Trophoblast cell (in vitro differentiated cells and primary cell): ENCODE data around the gene SYNE2.

Experiments
- DNase-seq, 2 donors: peaks; one replicate each; pipeline ENCODE4 v3.0.0-alpha.2; 2016
- H2AFZ ChIP-seq: 2 replicates; pipeline ENCODE4 v1.6.1; 2013; ENCODE audit warnings: low read length, moderate library complexity, mild to moderate bottlenecking; ENCODE audit not compliant: insufficient read depth, poor library complexity
- H2AK5ac ChIP-seq: 2 replicates; pipeline ENCODE4 v1.6.1; 2013; ENCODE audit warnings: mild to moderate bottlenecking, low read length
- H2BK120ac ChIP-seq: 2 replicates; pipeline ENCODE4 v1.6.1; 2013; ENCODE audit warnings: low read length, mild to moderate bottlenecking, moderate library complexity; ENCODE audit not compliant: insufficient read depth, poor library complexity
- H2BK12ac ChIP-seq: 2 replicates; pipeline ENCODE4 v1.6.1; 2013; ENCODE audit warnings: mild to moderate bottlenecking, low read length, moderate library complexity
- H2BK5ac ChIP-seq: 2 replicates; pipeline ENCODE4 v1.6.1; 2013; ENCODE audit warnings: low read length, low read depth, moderate library complexity, mild to moderate bottlenecking; ENCODE audit not compliant: poor library complexity
- H3K14ac ChIP-seq: 2 replicates; pipeline ENCODE4 v1.6.1; 2013; ENCODE audit warnings: mild to moderate bottlenecking, low read length
- H3K18ac ChIP-seq: 2 replicates; pipeline ENCODE4 v1.6.1; 2013; ENCODE audit warnings: mild to moderate bottlenecking, low read length
- H3K23ac ChIP-seq: 2 replicates; pipeline ENCODE4 v1.6.1; 2013; ENCODE audit warnings: low read length
- H3K27ac ChIP-seq: 2 replicates; pipeline ENCODE4 v1.5.1; 2013; ENCODE audit warnings: low read depth, mild to moderate bottlenecking, inconsistent platforms, low read length, moderate library complexity
- H3K27me3 ChIP-seq: 2 replicates; pipeline ENCODE4 v1.6.1; 2013; ENCODE audit warnings: inconsistent platforms, mild to moderate bottlenecking, low read length, moderate library complexity; ENCODE audit not compliant: insufficient read depth
- H3K36me3 ChIP-seq, 2 experiments: 1 replicate in 1 of 2; 2 replicates in 1 of 2; pipeline ENCODE4 v1.6.1; 2013; ENCODE audit warnings: low read length in 2 of 2, mild to moderate bottlenecking in 2 of 2, moderate library complexity in 1 of 2; ENCODE audit not compliant: insufficient read depth in 2 of 2, control insufficient read depth in 1 of 2
- H3K4ac ChIP-seq: 2 replicates; pipeline ENCODE4 v1.6.1; 2013; ENCODE audit warnings: low read depth, mild to moderate bottlenecking, low read length, moderate library complexity
- H3K4me1 ChIP-seq, 2 experiments: 1 replicate in 1 of 2; 2 replicates in 1 of 2; pipeline ENCODE4 v1.6.1; 2013; ENCODE audit warnings: low read length in 2 of 2, mild to moderate bottlenecking in 2 of 2, moderate library complexity in 1 of 2; ENCODE audit not compliant: insufficient read depth in 2 of 2, control insufficient read depth in 1 of 2
- H3K4me2 ChIP-seq: 2 replicates; pipeline ENCODE4 v1.6.1; 2013; ENCODE audit warnings: inconsistent platforms, mild to moderate bottlenecking, low read length, moderate library complexity
- H3K4me3 ChIP-seq: 2 replicates; pipeline ENCODE4 v1.5.1; 2013; ENCODE audit warnings: mild to moderate bottlenecking, low read depth, low read length, inconsistent platforms
- H3K79me1 ChIP-seq: one replicate; pipeline ENCODE4 v1.6.1; 2013; ENCODE audit warnings: low read length
- H3K79me2 ChIP-seq: 2 replicates; pipeline ENCODE4 v1.6.1; 2013; ENCODE audit warnings: low read length, mild to moderate bottlenecking; ENCODE audit not compliant: control insufficient read depth, insufficient read depth, poor library complexity
- H3K9ac ChIP-seq: 2 replicates; pipeline ENCODE4 v1.6.1; 2013; ENCODE audit warnings: mild to moderate bottlenecking, low read length
- H3K9me3 ChIP-seq: 2 replicates; pipeline ENCODE4 v1.6.1; 2013; ENCODE audit warnings: low read depth, mild to moderate bottlenecking, control low read depth, inconsistent platforms, low read length; ENCODE audit not compliant: insufficient read depth
- H4K12ac ChIP-seq: 2 replicates; pipeline ENCODE4 v1.6.1; 2013; ENCODE audit warnings: low read depth, mild to moderate bottlenecking, low read length, moderate library complexity
- H4K8ac ChIP-seq: 2 replicates; pipeline ENCODE4 v1.6.1; 2013; ENCODE audit warnings: low read depth, mild to moderate bottlenecking, low read length, moderate library complexity
- H4K91ac ChIP-seq: one replicate; pipeline ENCODE4 v1.6.1; 2013; ENCODE audit warnings: low read depth, mild to moderate bottlenecking, low read length, moderate library complexity
- WGBS: extraction: QIAGEN DNeasy Blood & Tissue Kit; methylation state at CpG from one replicate; pipeline ENCODE4 v1.1.7; 2013; ENCODE audit warnings: missing lambda C conversion rate; ENCODE audit not compliant: insufficient read length, insufficient coverage; ENCODE audit errors: extremely low coverage; 5-methylcytosine and 5-hydroxymethylcytosine counted together

Gene SYNE2

DNA sequence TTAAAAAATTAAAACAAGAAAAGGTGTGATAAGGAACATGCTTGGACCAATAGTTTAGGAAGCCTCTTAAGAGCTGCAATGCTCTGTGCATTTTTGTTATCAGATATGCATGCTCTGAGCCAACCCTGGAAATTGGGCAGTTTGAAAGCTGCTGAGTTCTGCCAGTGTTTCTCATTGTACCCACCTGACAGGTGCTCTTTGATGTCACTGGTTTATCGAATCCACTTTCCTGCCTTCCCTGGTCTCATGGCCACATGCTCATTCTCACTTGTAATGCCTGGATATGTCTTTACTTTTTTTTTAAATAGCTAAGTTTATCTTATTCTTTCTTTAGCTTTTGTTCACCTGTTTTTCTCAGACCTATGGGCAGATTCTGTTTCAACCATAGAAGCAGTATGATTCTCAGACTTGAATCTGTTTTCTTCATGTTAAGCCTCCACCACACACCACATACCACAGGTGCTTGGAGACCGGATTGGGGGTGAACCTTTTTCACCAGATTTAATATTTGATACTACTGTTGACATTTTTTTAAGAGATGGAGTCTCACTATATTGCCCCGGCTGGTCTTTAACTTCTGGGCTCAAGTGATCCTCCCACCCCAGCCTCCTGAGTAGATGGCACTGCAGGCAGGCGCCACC, 350.7 kb downstream of the SYNE2 start:
- H3K79me1 ChIP-seq = no peaks in the 10 kb centered on the region
- H2BK5ac ChIP-seq = no peak overlapping the region
- H3K79me2 ChIP-seq = no peaks in the 10 kb centered on the region
- H2AFZ ChIP-seq = no peak overlapping the region
- H3K27me3 ChIP-seq = no peaks in the 10 kb centered on the region
- peaks cover 4 to 7% of the 10 kb centered on the region in 2 experiments for H3K36me3 ChIP-seq
- H3K9me3 ChIP-seq = no peaks in the 10 kb centered on the region
- H3K4ac ChIP-seq = no peak overlapping the region
- no peak overlapping the region for H3K14ac ChIP-seq
- H3K4me2 ChIP-seq = no peak overlapping the region
- H4K12ac ChIP-seq = no peak overlapping the region
- DNase-seq = no peak
- H3K18ac ChIP-seq = no peak overlapping the region
- no peak overlapping the region for H2BK120ac ChIP-seq
- no peak overlapping the region for H3K23ac ChIP-seq
- H3K4me3 ChIP-seq = no peak overlapping the region
- no peak overlapping the region for H2BK12ac ChIP-seq
- H4K91ac ChIP-seq = no peak overlapping the region
- H4K8ac ChIP-seq = no peak overlapping the region
- H3K4me1 ChIP-seq = peaks cover 15 to 20% of the 10 kb centered on the region in 2 experiments
- H3K9ac ChIP-seq = no peak overlapping the region
- H3K27ac ChIP-seq = no peak overlapping the region
- WGBS = no CpG with 5 or more reads among the region's 4 CpGs
- H2AK5ac ChIP-seq = no peak overlapping the region

DNA sequence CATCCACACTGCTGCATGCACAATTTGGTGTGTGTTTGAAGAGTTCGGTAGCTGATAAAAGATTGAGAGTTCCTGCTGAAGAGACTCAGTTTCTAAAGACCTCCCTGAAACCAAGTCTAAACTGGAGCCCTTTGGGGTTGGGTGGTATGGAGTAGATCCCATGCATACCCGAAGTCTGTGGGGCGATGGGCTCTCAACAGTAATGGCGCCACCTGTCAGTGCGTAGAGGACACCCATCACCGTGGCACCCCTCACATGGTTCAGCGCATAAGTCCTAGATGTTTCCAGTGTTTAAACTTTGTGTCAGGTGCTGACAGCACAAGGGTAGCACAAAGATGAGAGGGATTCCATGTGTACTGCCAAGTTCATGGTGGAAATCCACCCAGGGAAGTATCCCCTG, 355.5 kb downstream of the SYNE2 start:
- Histone ChIP-seq H3K4me3 (no peak overlapping the region), H4K8ac (no peak overlapping the region), H2AFZ (no peak overlapping the region), H2BK12ac (no peak overlapping the region), H3K9me3 (no peaks in the 10 kb centered on the region), H3K27ac (no peak overlapping the region), H3K4me1 (peaks cover 4 to 5% of the 10 kb centered on the region in 2 experiments), H2BK5ac (no peak overlapping the region), H3K79me2 (no peaks in the 10 kb centered on the region), H3K4me2 (no peak overlapping the region), H3K79me1 (peaks cover 2% of the 10 kb centered on the region), H2AK5ac (no peak overlapping the region), H3K27me3 (no peaks in the 10 kb centered on the region), H4K91ac (no peak overlapping the region), H3K23ac (no peak overlapping the region), H2BK120ac (no peak overlapping the region), H3K9ac (no peak overlapping the region), H3K4ac (no peak overlapping the region), H3K36me3 (peaks cover 19 to 25% of the 10 kb centered on the region in 2 experiments), H3K14ac (no peak overlapping the region), H3K18ac (no peak overlapping the region), H4K12ac (no peak overlapping the region)
- no CpG with 5 or more reads among the region's 7 CpGs for WGBS
- no peak for DNase-seq

DNA sequence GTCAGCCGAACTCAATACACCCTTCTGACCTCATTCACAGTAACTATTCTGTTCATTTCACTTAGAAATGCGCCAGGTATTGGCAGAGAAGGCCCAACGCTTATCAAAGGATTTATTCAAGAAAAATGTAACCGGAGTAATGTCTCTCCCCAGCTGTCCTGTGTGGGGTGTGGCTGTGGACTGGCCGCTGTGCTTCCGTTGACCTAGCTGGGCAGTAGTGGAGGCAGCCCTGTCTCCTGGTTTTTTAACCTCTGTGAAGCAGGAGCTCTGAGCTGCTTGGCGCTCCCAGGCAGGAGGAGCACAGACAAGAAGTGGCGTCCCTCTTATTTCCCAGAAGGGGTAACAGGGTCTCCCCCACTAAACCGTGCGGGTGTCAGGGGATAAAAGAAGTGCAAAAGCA, 356.2 kb downstream of the SYNE2 start:
- Histone ChIP-seq H2AK5ac (no peak overlapping the region), H2BK120ac (no peak overlapping the region), H2BK12ac (no peak overlapping the region), H3K9ac (no peak overlapping the region), H3K9me3 (no peaks in the 10 kb centered on the region), H3K23ac (no peak overlapping the region), H4K12ac (no peak overlapping the region), H3K18ac (no peak overlapping the region), H3K79me2 (no peaks in the 10 kb centered on the region), H3K14ac (no peak overlapping the region), H2BK5ac (no peak overlapping the region), H3K36me3 (peaks cover 19 to 25% of the 10 kb centered on the region in 2 experiments), H3K4me3 (no peak overlapping the region), H3K79me1 (peaks cover 4% of the 10 kb centered on the region), H3K4ac (no peak overlapping the region), H4K8ac (no peak overlapping the region), H3K4me2 (no peak overlapping the region), H4K91ac (no peak overlapping the region), H3K4me1 (peaks cover 6 to 7% of the 10 kb centered on the region in 2 experiments), H2AFZ (no peak overlapping the region), H3K27ac (no peak overlapping the region), H3K27me3 (no peaks in the 10 kb centered on the region)
- WGBS = no CpG with 5 or more reads among the region's 10 CpGs
- no peak for DNase-seq

DNA sequence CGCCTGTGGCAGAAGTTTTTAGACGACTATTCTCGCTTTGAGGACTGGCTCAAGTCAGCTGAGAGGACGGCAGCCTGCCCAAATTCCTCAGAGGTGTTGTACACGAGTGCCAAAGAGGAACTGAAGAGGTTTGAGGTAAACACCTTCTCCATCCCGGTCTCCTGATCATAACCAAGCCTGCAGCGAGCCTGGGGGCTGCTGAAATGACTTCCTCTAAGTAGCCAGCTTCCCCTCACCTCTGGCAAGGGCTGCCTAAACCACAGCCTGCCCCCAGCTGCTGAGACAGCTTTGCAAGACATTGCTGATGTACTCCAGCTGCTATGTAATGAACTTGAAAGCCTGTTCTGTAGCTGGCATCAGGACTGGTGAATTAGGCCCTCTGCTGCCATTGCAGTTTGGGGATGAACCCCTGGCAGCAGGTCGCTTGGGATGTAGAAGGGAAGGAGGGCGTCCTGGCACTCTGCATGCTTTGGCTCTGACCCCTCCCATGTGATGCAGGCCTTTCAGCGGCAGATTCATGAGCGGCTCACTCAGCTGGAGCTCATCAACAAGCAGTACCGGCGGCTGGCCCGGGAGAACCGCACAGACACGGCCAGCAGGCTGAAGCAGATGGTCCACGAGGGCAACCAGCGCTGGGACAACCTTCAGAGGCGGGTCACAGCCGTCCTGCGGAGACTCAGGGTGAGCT, 356.8 kb downstream of the SYNE2 start:
- no peak overlapping the region for H3K23ac ChIP-seq
- DNase-seq = no peak
- peaks cover 22 to 25% of the 10 kb centered on the region in 2 experiments for H3K36me3 ChIP-seq
- no peak overlapping the region for H3K4me3 ChIP-seq
- H2BK5ac ChIP-seq = no peak overlapping the region
- no peak overlapping the region for H2BK120ac ChIP-seq
- H3K79me2 ChIP-seq = peaks cover 2% of the 10 kb centered on the region
- no peaks in the 10 kb centered on the region for H3K27me3 ChIP-seq
- no peak overlapping the region for H2AK5ac ChIP-seq
- WGBS = no CpG with 5 or more reads among the region's 21 CpGs
- H3K9ac ChIP-seq = no peak overlapping the region
- H3K4me2 ChIP-seq = no peak overlapping the region
- H4K91ac ChIP-seq = no peak overlapping the region
- H2BK12ac ChIP-seq = no peak overlapping the region
- H4K8ac ChIP-seq = no peak overlapping the region
- H2AFZ ChIP-seq = no peak overlapping the region
- peaks cover 11% of the 10 kb centered on the region in 2 experiments for H3K4me1 ChIP-seq
- H3K4ac ChIP-seq = no peak overlapping the region
- H3K14ac ChIP-seq = no peak overlapping the region
- H3K27ac ChIP-seq = no peak overlapping the region
- no peaks in the 10 kb centered on the region for H3K9me3 ChIP-seq
- H3K79me1 ChIP-seq = peaks cover 7% of the 10 kb centered on the region
- no peak overlapping the region for H4K12ac ChIP-seq
- H3K18ac ChIP-seq = no peak overlapping the region
